Stimulated activated CD4-positive, alpha-beta T cell treated with anti-CD3 and anti-CD28 coated beads, Interleukin-12 subunit alpha, Interleukin-12 subunit beta, amount 100 ng/mL, for 48 hours (primary cell): Measurements from ENCODE around the gene ABCB9.
A peak's percentile ranks its signal among the peaks of the same experiment; 100 is the strongest.

Experiments
- DNase-seq, 3 donors: peaks; one replicate each; pipeline ENCODE4 v3.0.0-alpha.2; 2020; ENCODE audit warnings: low read depth in 2 of 3, low spot score in 1 of 3

Gene ABCB9

GRCh38 chr12:122982963-122983788, 16.9 kb upstream of the ABCB9 start:
- no peak for DNase-seq

GRCh38 chr12:122982477-122982815, 16.2 kb upstream of the ABCB9 start:
- DNase-seq: no peak

- DNase-seq: no peak
Measured at GRCh38 chr12:122981587-122982476, 15.6 kb upstream of the ABCB9 start.

- DNase-seq: no peak
Measured at GRCh38 chr12:122981036-122981471, 14.8 kb upstream of the ABCB9 start.

GRCh38 chr12:122980183-122981035, 14.1 kb upstream of the ABCB9 start, which contains the start of gene ARL6IP4:
ARL6IP4 (plus strand) TSS chr12:122980681; CDS start chr12:122981140, 459 bp downstream.
- peak; percentile 33 to 61 (median 35) for DNase-seq

GRCh38 chr12:122979908-122980182, 13.6 kb upstream of the ABCB9 start:
- DNase-seq: no peak

GRCh38 chr12:122979001-122979907, 13.0 kb upstream of the ABCB9 start:
- no peak for DNase-seq

- DNase-seq: no peak
Measured at GRCh38 chr12:122978507-122978955, 12.3 kb upstream of the ABCB9 start.

GRCh38 chr12:122977655-122978392, 11.6 kb upstream of the ABCB9 start:
- no peak for DNase-seq

- DNase-seq: no peak
Measured at GRCh38 chr12:122977153-122977552, 10.9 kb upstream of the ABCB9 start.

GRCh38 chr12:122976648-122976975, 10.3 kb upstream of the ABCB9 start:
- DNase-seq: no peak

GRCh38 chr12:122975790-122976647, 9.8 kb upstream of the ABCB9 start:
- no peak for DNase-seq

GRCh38 chr12:122974892-122975789, 8.9 kb upstream of the ABCB9 start, which contains the start of gene OGFOD2:
OGFOD2 (plus strand) TSS chr12:122975244; CDS start chr12:122975252, 8 bp downstream.
- peak; percentile 85 to 92 (median 90) for DNase-seq

- peak; percentile 98 to 99 (median 99) for DNase-seq
Measured at GRCh38 chr12:122974274-122974891, 8.1 kb upstream of the ABCB9 start.

GRCh38 chr12:122969676-122970075, 3.4 kb upstream of the ABCB9 start:
- DNase-seq: no peak

GRCh38 chr12:122968104-122968503, 1.8 kb upstream of the ABCB9 start:
- DNase-seq: no peak
